SK-N-SH (cell line): ENCODE measurements around the gene ZDHHC15.

Source experiments
- CHD2 ChIP-seq: fragments of 150-350 bp; IDR thresholded peaks from 2 replicates; pipeline ENCODE4 v1.6.1; 2018; ENCODE audit warnings: low read length; ENCODE audit not compliant: partially characterized antibody
- EP300 ChIP-seq, 2 experiments: IDR thresholded peaks; 2 replicates each; pipeline versions ENCODE4 v1.4.0 to v1.6.1; 2012; ENCODE audit warnings: borderline replicate concordance in 1 of 2, low read depth in 1 of 2, low read length in 1 of 2
- IRF3 ChIP-seq: fragments of 150-350 bp; IDR thresholded peaks from 2 replicates; pipeline ENCODE4 v1.6.1; 2016; ENCODE audit warnings: mild to moderate bottlenecking, low read depth, low read length
- MXI1 ChIP-seq: IDR thresholded peaks from 2 replicates; pipeline ENCODE4 v1.6.1; 2012; ENCODE audit warnings: mild to moderate bottlenecking, low read depth, low read length, improper control_type of control experiment
- NRF1 ChIP-seq: IDR thresholded peaks from 2 replicates; pipeline ENCODE4 v1.6.1; 2012; ENCODE audit warnings: low read depth, mild to moderate bottlenecking, low read length
- POLR2AphosphoS5 ChIP-seq: IDR thresholded peaks from 2 replicates; pipeline ENCODE4 v1.6.1; 2012; ENCODE audit warnings: low read depth, low read length
- RCOR1 ChIP-seq: fragments of 150-350 bp; IDR thresholded peaks from 2 replicates; pipeline ENCODE4 v1.6.1; 2017; ENCODE audit warnings: antibody characterized with exemption, low read length
- REST ChIP-seq: IDR thresholded peaks from 2 replicates; pipeline ENCODE4 v1.6.1; 2012; ENCODE audit warnings: mild to moderate bottlenecking, low read depth, low read length, moderate library complexity
- TAF1 ChIP-seq: IDR thresholded peaks from 2 replicates; pipeline ENCODE4 v1.6.1; 2012; ENCODE audit warnings: low read depth, mild to moderate bottlenecking, low read length, moderate library complexity, borderline replicate concordance

- TF ChIP-seq MXI1 (no peak), POLR2AphosphoS5 (no peak), IRF3 (no peak), EP300 (IDR thresholded peaks at IDR 0.05; ENCODE audit: borderline replicate concordance in 1 of 2, low read depth in 1 of 2, low read length in 1 of 2) (no peak), RCOR1 (no peak), NRF1 (no peak), CHD2 (no peak), REST (no peak), TAF1 (no peak)
Observed at GRCh38 chrX:75366861-75367260, 156.0 kb downstream of the ZDHHC15 start.
